B cell (primary cell): ENCODE data around the gene PIP4K2A. TPM values are rescaled to one million over a fixed set of nuclear protein-coding genes. Genes with fewer than 3 reads are reported as not detected.
"Not testable (repeated sequence)": the region's sequence is repeated elsewhere in the genome, so short reads cannot be mapped to it uniquely, and the experiment has no call there.

Experiments used
- ATAC-seq: fragments of 200-7000 bp; cut with Tn5 transposase; one replicate; pipeline ENCODE4 v1.10.0; 2021; ENCODE audit warnings: low read depth, mild to moderate bottlenecking, moderate number of reproducible peaks, moderate library complexity
- CTCF ChIA-PET: fragments of 350-600 bp; sonication (Branson Sonifier 250); formaldehyde crosslinking; loops from one replicate; lab custom pipeline; 2021; ENCODE audit warnings: antibody characterized with exemption, inconsistent platforms; lab: Charles Lee
- POLR2A ChIA-PET: fragments of 350-600 bp; sonication (Branson Sonifier 250); formaldehyde crosslinking; loops from one replicate; lab custom pipeline; 2021; ENCODE audit warnings: antibody characterized with exemption; lab: Charles Lee
- DNase-seq: peaks from one replicate; pipeline ENCODE4 v3.0.0; 2013
- H2AFZ ChIP-seq: 2 replicates; pipeline ENCODE4 v1.6.1; 2012; ENCODE audit warnings: mild to moderate bottlenecking, low read depth, low read length; ENCODE audit not compliant: insufficient read depth, poor library complexity, severe bottlenecking
- H3K27ac ChIP-seq, 2 donors: 1 replicate in 1 of 2; 2 replicates in 1 of 2; pipeline ENCODE4 v1.5.1; 2012 to 2013; ENCODE audit warnings: low read length in 2 of 2, mild to moderate bottlenecking in 2 of 2, moderate library complexity in 1 of 2
- H3K27me3 ChIP-seq, 4 experiments: fragments of 200-600 bp in 1 of 4; sonication (generic) in 1 of 4; replicated peaks in 1 of 4; 1 replicate in 2 of 4; 2 replicates in 2 of 4; pipeline versions ENCODE4 v1.6.1 to v1.7.0; 2013 to 2016; ENCODE audit warnings: low read length in 3 of 4, mild to moderate bottlenecking in 2 of 4, mixed read lengths in 1 of 4, moderate library complexity in 1 of 4; ENCODE audit not compliant: insufficient read depth in 4 of 4, control insufficient read depth in 3 of 4; ENCODE audit errors: control extremely low read depth in 1 of 4
- H3K36me3 ChIP-seq, 2 experiments: replicated peaks in 1 of 2; 1 replicate in 1 of 2; 2 replicates in 1 of 2; pipeline versions ENCODE4 v1.6.1 to v1.7.1; 2013; ENCODE audit warnings: low read length in 1 of 2; ENCODE audit not compliant: insufficient read depth in 2 of 2, control insufficient read depth in 1 of 2; ENCODE audit errors: control extremely low read depth in 1 of 2, extremely low read depth in 1 of 2
- H3K4me1 ChIP-seq, 2 donors: fragments of 200-600 bp in 1 of 2; sonication (generic) in 1 of 2; 1 replicate in 1 of 2; 2 replicates in 1 of 2; pipeline versions ENCODE4 v1.5.1 to v1.6.1; 2013 to 2017; ENCODE audit warnings: low read length in 2 of 2; ENCODE audit not compliant: control insufficient read depth in 2 of 2, insufficient read depth in 2 of 2
- H3K4me2 ChIP-seq: replicated peaks from 2 replicates; pipeline ENCODE3; 2012; ENCODE audit warnings: mild to moderate bottlenecking, low read depth, low read length; ENCODE audit not compliant: poor library complexity, severe bottlenecking
- H3K4me3 ChIP-seq, 5 experiments: fragments of 200-600 bp in 1 of 5; sonication (generic) in 1 of 5; 1 replicate in 3 of 5; 2 replicates in 2 of 5; pipeline versions ENCODE4 v1.5.1 to v1.7.0; 2011 to 2016; ENCODE audit warnings: low read length in 4 of 5, mild to moderate bottlenecking in 4 of 5, low read depth in 2 of 5, control low read depth in 1 of 5, moderate library complexity in 1 of 5; ENCODE audit not compliant: insufficient read depth in 1 of 5; ENCODE audit errors: control extremely low read depth in 1 of 5, extremely low read depth in 1 of 5
- H3K79me2 ChIP-seq: fragments of 200-600 bp; sonication (generic); one replicate; pipeline ENCODE4 v1.6.0; 2016; ENCODE audit warnings: low read length; ENCODE audit not compliant: control insufficient read depth, insufficient read depth
- H3K9ac ChIP-seq: fragments of 200-600 bp; sonication (generic); 2 replicates; pipeline ENCODE4 v1.6.1; 2017; ENCODE audit warnings: mild to moderate bottlenecking, low read length, moderate library complexity
- H3K9me3 ChIP-seq, 3 donors: one replicate each; pipeline versions ENCODE4 v1.6.1 to v1.7.1; 2013; ENCODE audit warnings: low read length in 2 of 3; ENCODE audit not compliant: control insufficient read depth in 2 of 3, insufficient read depth in 1 of 3; ENCODE audit errors: control extremely low read depth in 1 of 3
- H4K20me1 ChIP-seq: 2 replicates; pipeline ENCODE4 v1.6.0; 2012; ENCODE audit warnings: mild to moderate bottlenecking, low read length; ENCODE audit not compliant: insufficient read depth, control insufficient read depth, poor library complexity, severe bottlenecking
- H3K27ac Mint-ChIP-seq: one replicate; pipeline ENCODE4 v1.8.0; 2021; ENCODE audit warnings: mixed read lengths
- H3K27me3 Mint-ChIP-seq: one replicate; pipeline ENCODE4 v1.8.0; 2021; ENCODE audit warnings: mixed read lengths
- H3K4me1 Mint-ChIP-seq: one replicate; pipeline ENCODE4 v1.8.0; 2021; ENCODE audit warnings: mixed read lengths
- H3K4me3 Mint-ChIP-seq: one replicate; pipeline ENCODE4 v1.8.0; 2021; ENCODE audit warnings: mixed read lengths
- H3K9me3 Mint-ChIP-seq: one replicate; pipeline ENCODE4 v1.8.0; 2022; ENCODE audit warnings: mixed read lengths; ENCODE audit not compliant: insufficient read depth
- EZH2 ChIP-seq: IDR thresholded peaks from 2 replicates; pipeline ENCODE4 v1.6.1; 2012; ENCODE audit warnings: borderline replicate concordance, low read depth, mild to moderate bottlenecking, moderate library complexity, low read length; ENCODE audit not compliant: insufficient read depth, poor library complexity, severe bottlenecking
- WGBS: methylation state at CpG from one replicate; pipeline ENCODE4 v1.1.5; 2013; ENCODE audit warnings: missing lambda C conversion rate; ENCODE audit not compliant: insufficient coverage; 5-methylcytosine and 5-hydroxymethylcytosine counted together
- intact Hi-C: fragments of 100-400 bp; cut with micrococcal nuclease; formaldehyde crosslinking; loops from one replicate; pipeline ENCODE4 v1.10.0; 2022
- polyA plus RNA-seq: library from polyadenylated mRNA; depleted of rRNA; stranded (reverse); fragments of >200 nt; gene quantifications from 2 replicates; pipeline ENCODE4 v1.2.3, GENCODE V29; 2012
- total RNA-seq, 2 donors: library from RNA; stranded (reverse); fragments of 120-200 nt in 1 of 2; gene quantifications; 1 replicate in 1 of 2; 2 replicates in 1 of 2; pipeline versions ENCODE4 v1.2.3 to v1.2.4, GENCODE V29; 2013 to 2022
- TF ChIP-seq, protein P1 (sequence below): fragments of 200-600 bp; IDR thresholded peaks from one replicate; pipeline ENCODE4 v1.8.0; 2022; ENCODE audit warnings: antibody characterized with exemption, mild to moderate bottlenecking

PIP4K2A gene
- total and polyA plus RNA-seq, 2 donors (not counting 1 experiment from before 2014, with no cell fraction given), result 21.8 to 103 TPM

DNA sequence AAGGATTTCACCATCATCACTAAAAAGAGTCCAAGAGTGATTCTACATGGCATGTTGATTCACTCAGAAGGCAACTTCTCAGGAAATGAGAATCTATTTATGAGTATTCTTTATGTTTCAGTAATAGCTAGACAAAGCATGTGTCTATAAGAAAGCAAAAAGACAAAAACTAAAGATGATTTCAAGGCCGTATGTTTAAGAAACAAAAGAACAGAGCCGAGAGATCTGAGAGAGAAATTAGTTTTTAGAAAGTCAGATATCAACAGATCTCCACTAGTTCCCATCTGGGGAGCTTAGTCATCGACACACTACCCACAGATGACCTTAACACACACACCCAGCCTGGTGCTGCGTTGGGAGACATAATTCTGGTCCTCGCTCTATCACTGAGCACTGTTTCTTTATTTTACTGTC is 21.0 kb downstream of the PIP4K2A start:
- H3K27me3 Mint-ChIP-seq, result no peaks in the 10 kb centered on the region
- peak overlapping the region; percentile 37 for H3K4me3 Mint-ChIP-seq
- no peak overlapping the region for H2AFZ ChIP-seq
- intact Hi-C loops, result loop anchor here (5.0 kb wide), 1 partner anchor 36 kb away; no protein-coding TSS in a partner anchor
- TF ChIP-seq EZH2, result no peak
- TF ChIP-seq, protein P1, sequence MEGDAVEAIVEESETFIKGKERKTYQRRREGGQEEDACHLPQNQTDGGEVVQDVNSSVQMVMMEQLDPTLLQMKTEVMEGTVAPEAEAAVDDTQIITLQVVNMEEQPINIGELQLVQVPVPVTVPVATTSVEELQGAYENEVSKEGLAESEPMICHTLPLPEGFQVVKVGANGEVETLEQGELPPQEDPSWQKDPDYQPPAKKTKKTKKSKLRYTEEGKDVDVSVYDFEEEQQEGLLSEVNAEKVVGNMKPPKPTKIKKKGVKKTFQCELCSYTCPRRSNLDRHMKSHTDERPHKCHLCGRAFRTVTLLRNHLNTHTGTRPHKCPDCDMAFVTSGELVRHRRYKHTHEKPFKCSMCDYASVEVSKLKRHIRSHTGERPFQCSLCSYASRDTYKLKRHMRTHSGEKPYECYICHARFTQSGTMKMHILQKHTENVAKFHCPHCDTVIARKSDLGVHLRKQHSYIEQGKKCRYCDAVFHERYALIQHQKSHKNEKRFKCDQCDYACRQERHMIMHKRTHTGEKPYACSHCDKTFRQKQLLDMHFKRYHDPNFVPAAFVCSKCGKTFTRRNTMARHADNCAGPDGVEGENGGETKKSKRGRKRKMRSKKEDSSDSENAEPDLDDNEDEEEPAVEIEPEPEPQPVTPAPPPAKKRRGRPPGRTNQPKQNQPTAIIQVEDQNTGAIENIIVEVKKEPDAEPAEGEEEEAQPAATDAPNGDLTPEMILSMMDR, result no peak
- DNase-seq (no peak), ATAC-seq (peak; percentile 57)
- peaks cover 67% of the 10 kb centered on the region for H4K20me1 ChIP-seq
- H3K4me1 Mint-ChIP-seq, result peaks cover 79% of the 10 kb centered on the region
- peaks cover 100% of the 10 kb centered on the region for H3K79me2 ChIP-seq
- H3K27ac Mint-ChIP-seq, result peak overlapping the region; percentile 72
- no peak overlapping the region for H3K4me2 ChIP-seq
- no CpG with 5 or more reads among the region's 5 CpGs for WGBS
- no peaks in the 10 kb centered on the region for H3K36me3 ChIP-seq
- no peaks in the 10 kb centered on the region for H3K9me3 Mint-ChIP-seq
- CTCF ChIA-PET, result interaction anchor here (1.0 kb wide), 1 partner anchor 11 kb away, joined by 4 read pairs; no protein-coding TSS in a partner anchor
- H3K27ac ChIP-seq, result no peak overlapping the region
- H3K9ac ChIP-seq, result no peak overlapping the region
- no peaks in the 10 kb centered on the region for H3K9me3 ChIP-seq
- POLR2A ChIA-PET, result interaction anchor here (0.6 kb wide), 1 partner anchor 709 kb away, joined by 6 read pairs; no protein-coding TSS in a partner anchor
- H3K4me3 ChIP-seq, result no peak overlapping the region
- H3K4me1 ChIP-seq, result peaks cover 31 to 33% of the 10 kb centered on the region in 2 donors
- H3K27me3 ChIP-seq, result no peaks in the 10 kb centered on the region

DNA sequence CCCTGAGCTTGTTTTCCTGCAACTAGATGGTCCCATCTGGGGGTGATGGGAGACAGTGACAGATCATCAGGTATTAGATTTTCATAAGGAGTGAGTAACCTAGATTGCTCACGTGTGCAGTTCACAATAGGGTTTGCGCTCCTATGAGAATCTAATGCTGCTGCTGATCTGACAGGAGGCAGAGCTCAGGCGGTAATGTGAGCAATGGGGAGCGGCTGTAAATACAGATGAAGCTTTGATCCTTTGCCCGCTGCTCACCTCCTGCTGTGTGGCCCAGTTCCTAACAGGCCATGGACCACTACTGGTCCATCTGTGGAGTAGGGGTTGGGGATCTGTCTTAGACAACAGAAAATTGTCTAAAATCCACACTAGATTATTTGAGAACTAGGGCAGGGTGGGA is 22.3 kb downstream of the PIP4K2A start:
- H3K36me3 ChIP-seq, H2AFZ ChIP-seq, H3K4me2 ChIP-seq, ATAC-seq, H3K9me3 ChIP-seq, H3K4me3 ChIP-seq, H3K27me3 Mint-ChIP-seq, POLR2A ChIA-PET, H3K9me3 Mint-ChIP-seq, H3K4me3 Mint-ChIP-seq, H3K27ac ChIP-seq, DNase-seq, H3K27me3 ChIP-seq, H3K9ac ChIP-seq: not testable (repeated sequence)
- peaks cover 100% of the 10 kb centered on the region for H3K79me2 ChIP-seq
- intact Hi-C loops, result loop anchor here (5.0 kb wide), 1 partner anchor 35 kb away; no protein-coding TSS in a partner anchor
- peaks cover 57% of the 10 kb centered on the region for H4K20me1 ChIP-seq
- 94% methylated on average over 4 of the region's 5 CpGs for WGBS
- peaks cover 31 to 33% of the 10 kb centered on the region in 2 donors for H3K4me1 ChIP-seq
- peaks cover 79% of the 10 kb centered on the region for H3K4me1 Mint-ChIP-seq
- CTCF ChIA-PET, result interaction anchor here (1.3 kb wide), 1 partner anchor 78 kb away, joined by 4 read pairs; no protein-coding TSS in a partner anchor
- peak overlapping the region; percentile 59 for H3K27ac Mint-ChIP-seq
